SK-N-MC (cell line): ENCODE results near the gene ELMO2.

Experiments used
- EZH2 ChIP-seq: fragments of 200-600 bp; sonication (generic); IDR thresholded peaks from one replicate; pipeline ENCODE4 v1.6.1; 2017; ENCODE audit warnings: antibody characterized with exemption
- POLR2AphosphoS5 ChIP-seq: IDR thresholded peaks from 2 replicates; pipeline ENCODE4 v1.6.1; 2012; ENCODE audit warnings: mild to moderate bottlenecking, low read depth, low read length, borderline replicate concordance

DNA sequence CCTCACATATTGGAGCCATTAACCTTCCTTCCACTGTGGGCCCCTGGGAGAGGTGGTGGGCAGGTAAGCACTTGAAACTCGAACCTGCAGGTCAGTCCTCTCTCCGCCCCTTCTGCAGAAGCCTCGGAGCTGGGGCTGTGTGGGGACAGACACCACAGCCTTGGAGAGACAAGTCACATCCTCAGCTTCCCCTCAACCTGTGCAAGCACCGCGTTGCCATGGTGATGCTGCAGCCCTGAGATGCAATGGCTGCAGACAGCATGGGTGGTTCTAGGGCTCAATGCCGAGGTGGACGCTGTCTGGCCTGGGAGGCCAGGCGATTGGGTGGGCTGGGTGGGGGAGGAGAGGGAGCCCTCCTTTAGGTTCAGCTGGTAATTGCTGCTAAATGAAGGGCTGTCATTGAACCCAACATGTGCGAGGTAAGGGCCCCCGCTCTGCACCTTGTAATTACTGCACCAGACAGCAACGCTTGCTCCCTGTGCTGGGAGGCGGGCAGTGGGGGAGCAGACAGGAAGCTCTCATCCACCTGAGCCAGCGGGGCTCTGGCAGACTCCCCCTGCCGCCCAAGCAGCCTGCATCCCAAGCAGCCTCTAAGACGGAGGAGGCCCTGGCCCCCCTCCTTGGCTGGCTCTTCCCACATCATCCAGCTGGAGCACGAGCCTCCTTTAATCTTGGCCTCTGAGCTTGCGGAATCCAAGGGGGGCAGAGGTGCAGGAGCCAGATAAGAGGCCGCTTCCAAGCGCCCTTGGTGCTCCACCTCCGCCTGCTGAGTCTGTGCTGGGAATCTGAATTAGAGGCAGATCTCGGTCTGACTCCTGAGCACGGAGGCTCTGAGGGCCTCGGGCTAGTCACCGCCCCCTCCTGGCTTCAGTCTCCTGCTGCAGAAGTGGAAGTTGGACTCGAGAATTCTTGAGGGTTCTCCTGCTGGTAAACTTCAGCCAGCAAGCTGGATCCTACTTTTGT is 58.3 kb downstream of the ELMO2 start:
- no peak for TF ChIP-seq EZH2
- no peak for TF ChIP-seq POLR2AphosphoS5
